Heart left ventricle (tissue), 16 donors: ENCODE measurements around the gene BBS5. TPM values are rescaled to one million over a fixed set of nuclear protein-coding genes. Genes with fewer than 3 reads are reported as not detected.

Source experiments
- ATAC-seq, 4 donors: fragments of 200-7000 bp; cut with Tn5 transposase; one replicate each; pipeline ENCODE4 v1.9.1; 2020 to 2022; ENCODE audit warnings: moderate library complexity in 4 of 4, mild to moderate bottlenecking in 3 of 4, moderate number of reproducible peaks in 1 of 4
- DNase-seq, 5 donors: peaks; one replicate each; pipeline ENCODE4 v3.0.0-alpha.2; 2020
- H3K27ac ChIP-seq, 12 donors: fragments of 200-600 bp; sonication (generic) in 4 of 12; one replicate each; pipeline versions ENCODE4 v1.5.0 to v1.8.0; 2016 to 2022; ENCODE audit warnings: mild to moderate bottlenecking in 2 of 12
- H3K27me3 ChIP-seq, 9 donors: fragments of 200-600 bp; sonication (generic) in 2 of 9; one replicate each; pipeline versions ENCODE4 v1.5.1 to v1.8.0; 2016 to 2022; ENCODE audit warnings: mild to moderate bottlenecking in 3 of 9
- H3K36me3 ChIP-seq, 9 donors: fragments of 200-600 bp; sonication (generic) in 2 of 9; one replicate each; pipeline versions ENCODE4 v1.5.0 to v1.8.0; 2018 to 2022; ENCODE audit warnings: mild to moderate bottlenecking in 2 of 9
- H3K4me1 ChIP-seq, 12 donors: fragments of 200-600 bp; sonication (generic) in 4 of 12; one replicate each; pipeline versions ENCODE4 v1.5.0 to v1.8.0; 2016 to 2022; ENCODE audit warnings: mild to moderate bottlenecking in 3 of 12
- H3K4me3 ChIP-seq, 12 donors: fragments of 200-600 bp; sonication (generic) in 4 of 12; one replicate each; pipeline versions ENCODE4 v1.5.0 to v1.8.0; 2017 to 2022; ENCODE audit warnings: mild to moderate bottlenecking in 9 of 12, moderate library complexity in 4 of 12
- H3K9me3 ChIP-seq, 12 donors: fragments of 200-600 bp; sonication (generic) in 4 of 12; one replicate each; pipeline versions ENCODE4 v1.5.0 to v1.8.0; 2016 to 2022; ENCODE audit warnings: mild to moderate bottlenecking in 1 of 12
- POLR2A ChIP-seq, 2 donors: fragments of 450-650 bp; IDR thresholded peaks; one replicate each; pipeline ENCODE4 v1.6.1; 2017; ENCODE audit warnings: antibody characterized with exemption in 2 of 2, mild to moderate bottlenecking in 2 of 2, moderate library complexity in 2 of 2
- WGBS, 4 donors: extraction: QIAGEN DNeasy Blood & Tissue Kit in 2 of 4; methylation state at CpG; one replicate each; pipeline versions ENCODE4 v1.1.5 to v1.1.7; 2013 to 2018; 5-methylcytosine and 5-hydroxymethylcytosine counted together
- intact Hi-C, 10 donors: fragments of 100-400 bp; cut with DNase I; formaldehyde crosslinking; loops; one replicate each; pipeline versions ENCODE4 v1.11.1 to v1.14.2; 2022
- polyA plus RNA-seq, 2 donors: library from polyadenylated mRNA; stranded (reverse); fragments of 200-250 nt; gene quantifications; one replicate each; pipeline ENCODE4 v1.2.3, GENCODE V29; 2013
- total RNA-seq, 9 donors: library from RNA; depleted of rRNA in 2 of 9; stranded (reverse); fragments of >200 nt in 2 of 9; fragmentation: NEBNext Ultra II Directional in 3 of 9; extraction: Animal tissue kit (Norgen Biotek cat#: 25700) in 3 of 9; gene quantifications; one replicate each; pipeline versions ENCODE4 v1.1.0 to v1.2.4, GENCODE V29; 2016 to 2023
- TF ChIP-seq, protein P1 (sequence below), 12 donors: fragments of 200-600 bp; sonication (generic) in 4 of 12; IDR thresholded peaks; one replicate each; pipeline versions ENCODE4 v1.5.0 to v1.8.0; 2018 to 2022; ENCODE audit warnings: antibody characterized with exemption in 12 of 12, mild to moderate bottlenecking in 5 of 12
- donor health status: ischemic (EF 13 %, LVEDD 7.1; RV severe dilation, severe dysfunction).
- donor health status: healthy with polysubstance abuse.
- donor health status: DM: no; HTN: yes; CAD: no.
- donor health status: DM: no; HTN: no; CAD: no.
- donor health status: ischemic (EF 25% LVEDD 6.9; RV normal size, moderate dysfunction).
- donor health status: ischemic (EF 25% LVEDD 5.7; RV mildly dilated, moderate dysfunction).
- donor health status: healthy.
- donor health status: DM: yes; HTN: yes; CAD: no.
- donor health status: ischemic (EF 35%, LVEDD 5.7; RV mildly dilated, moderate dysfunction).
- donor health status: nonischemic (EF 11% LVEDD 7.7; RV severe dilation, severe dysfunction).
- donor health status: DM: yes; HTN: yes; CAD: no.
- donor health status: PGD.
- donor health status: ischemic (EF 29% LVEDD 5.4; RV normal size, mild dysfunction).
- donor health status: nonischemic (EF 23%, LVEDD 6.1; RV moderate dilation, normal function).

Gene BBS5
- total and polyA plus RNA-seq, 11 donors, result 4.4 to 9.5 (median 7.9) TPM

DNA sequence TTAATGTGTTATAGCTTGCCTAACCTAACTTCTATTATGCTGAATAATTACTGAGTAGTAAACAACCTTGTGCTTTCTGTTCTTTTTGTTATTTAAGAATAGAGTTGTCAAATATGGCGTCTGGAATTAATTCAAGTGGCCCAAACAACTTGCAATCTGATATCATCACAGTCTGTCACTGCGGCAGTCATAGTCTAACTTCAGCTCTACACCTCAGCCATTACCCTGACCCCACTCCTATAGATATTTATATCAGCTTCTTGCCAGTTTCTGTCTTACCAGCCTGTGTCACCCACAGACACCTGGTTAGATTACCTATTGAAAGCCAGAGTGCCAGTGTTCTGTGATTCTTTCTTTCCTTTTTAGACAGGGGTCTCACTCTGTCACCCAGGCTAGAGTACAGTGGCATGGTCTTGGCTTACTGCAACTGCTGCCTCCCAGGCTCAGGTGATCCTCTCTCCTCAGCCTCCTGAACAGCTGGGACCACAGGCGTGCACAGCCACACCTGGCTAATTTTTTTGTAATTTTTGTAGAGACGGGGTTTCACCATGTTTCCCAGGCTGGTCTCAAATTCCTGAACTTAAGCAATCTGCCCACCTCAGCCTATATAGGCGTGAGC, 16.1 kb downstream of the BBS5 start:
- H3K9me3 ChIP-seq, result no peaks in the 10 kb centered on the region
- H3K27me3 ChIP-seq, result no peaks in the 10 kb centered on the region
- H3K4me1 ChIP-seq, result no peaks in the 10 kb centered on the region
- WGBS, 4 donors, result 94 to 98% (median 95%) methylated on average over 5 of the region's 5 CpGs
- H3K36me3 ChIP-seq, result peaks cover 0 to 78% (median 15%) of the 10 kb centered on the region in 9 donors
- ATAC-seq (no peak), DNase-seq (no peak)
- H3K27ac ChIP-seq, result no peak overlapping the region
- no peak for TF ChIP-seq POLR2A (IDR thresholded peaks at IDR 0.05)
- TF ChIP-seq, protein P1, sequence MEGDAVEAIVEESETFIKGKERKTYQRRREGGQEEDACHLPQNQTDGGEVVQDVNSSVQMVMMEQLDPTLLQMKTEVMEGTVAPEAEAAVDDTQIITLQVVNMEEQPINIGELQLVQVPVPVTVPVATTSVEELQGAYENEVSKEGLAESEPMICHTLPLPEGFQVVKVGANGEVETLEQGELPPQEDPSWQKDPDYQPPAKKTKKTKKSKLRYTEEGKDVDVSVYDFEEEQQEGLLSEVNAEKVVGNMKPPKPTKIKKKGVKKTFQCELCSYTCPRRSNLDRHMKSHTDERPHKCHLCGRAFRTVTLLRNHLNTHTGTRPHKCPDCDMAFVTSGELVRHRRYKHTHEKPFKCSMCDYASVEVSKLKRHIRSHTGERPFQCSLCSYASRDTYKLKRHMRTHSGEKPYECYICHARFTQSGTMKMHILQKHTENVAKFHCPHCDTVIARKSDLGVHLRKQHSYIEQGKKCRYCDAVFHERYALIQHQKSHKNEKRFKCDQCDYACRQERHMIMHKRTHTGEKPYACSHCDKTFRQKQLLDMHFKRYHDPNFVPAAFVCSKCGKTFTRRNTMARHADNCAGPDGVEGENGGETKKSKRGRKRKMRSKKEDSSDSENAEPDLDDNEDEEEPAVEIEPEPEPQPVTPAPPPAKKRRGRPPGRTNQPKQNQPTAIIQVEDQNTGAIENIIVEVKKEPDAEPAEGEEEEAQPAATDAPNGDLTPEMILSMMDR (IDR thresholded peaks at IDR 0.05), result no peak
- no peak overlapping the region for H3K4me3 ChIP-seq
- intact Hi-C loops, result no loop called here

DNA sequence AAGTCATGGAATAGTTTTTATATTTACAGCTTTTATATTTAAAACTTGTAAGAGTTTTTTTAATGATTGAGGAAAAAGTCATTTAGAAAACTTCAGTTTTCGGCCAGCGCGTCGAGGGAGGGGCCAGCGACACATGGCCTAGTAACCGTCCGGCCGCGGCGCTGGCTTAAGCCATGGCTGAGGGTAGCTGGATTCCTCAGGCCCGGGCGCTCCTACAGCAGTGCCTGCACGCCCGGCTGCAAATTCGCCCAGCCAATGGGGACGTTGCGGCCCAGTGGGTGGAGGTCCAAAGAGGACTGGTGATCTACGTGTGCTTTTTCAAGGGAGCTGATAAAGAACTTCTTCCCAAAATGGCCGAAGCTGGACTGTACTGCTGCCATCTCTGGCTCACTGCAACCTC, 25.4 kb downstream of the BBS5 start:
- Histone ChIP-seq H3K27ac (no peak overlapping the region), H3K9me3 (no peaks in the 10 kb centered on the region), H3K4me1 (peaks cover 0 to 11% (median 0%) of the 10 kb centered on the region in 12 donors), H3K27me3 (no peaks in the 10 kb centered on the region), H3K36me3 (peaks cover 0 to 52% (median 27%) of the 10 kb centered on the region in 9 donors), H3K4me3 (no peak overlapping the region)
- no peak for DNase-seq
- TF ChIP-seq, protein P1 (IDR thresholded peaks at IDR 0.05), result no peak
- TF ChIP-seq POLR2A (IDR thresholded peaks at IDR 0.05), result no peak
- 95 to 98% (median 96%) methylated on average over 14 to 19 of the region's 19 CpGs for WGBS, 4 donors
- intact Hi-C loops, result no loop called here
- no peak for ATAC-seq

DNA sequence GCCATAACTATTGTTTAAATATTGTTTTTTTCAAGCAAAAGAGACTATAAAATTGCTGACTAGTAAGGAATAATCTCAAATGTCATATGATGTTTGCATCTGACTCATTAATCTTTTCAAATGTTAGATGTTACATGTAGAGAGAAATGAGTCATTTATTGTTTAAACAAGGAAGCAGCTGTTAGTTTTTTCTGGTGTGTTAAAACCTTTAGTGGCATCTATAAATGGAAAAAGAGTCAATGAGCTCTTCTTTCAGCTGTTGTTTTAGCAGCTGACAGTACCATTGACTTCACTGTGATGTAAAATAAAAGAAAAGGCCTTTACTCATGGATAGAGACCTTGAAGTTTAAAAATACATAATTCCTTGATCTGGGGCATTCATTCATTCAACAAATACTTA, 28.4 kb downstream of the BBS5 start:
- intact Hi-C loops, result no loop called here
- TF ChIP-seq POLR2A (IDR thresholded peaks at IDR 0.05), result no peak
- TF ChIP-seq, protein P1 (IDR thresholded peaks at IDR 0.05), result no peak
- Histone ChIP-seq H3K4me1 (peaks cover 0 to 12% (median 0%) of the 10 kb centered on the region in 12 donors), H3K36me3 (peaks cover 0 to 25% (median 13%) of the 10 kb centered on the region in 9 donors), H3K27me3 (no peaks in the 10 kb centered on the region), H3K4me3 (no peak overlapping the region), H3K9me3 (no peaks in the 10 kb centered on the region), H3K27ac (peak overlapping the region in 1 of 12 donors; percentile 38)
- no peak for ATAC-seq
- DNase-seq, result no peak

DNA sequence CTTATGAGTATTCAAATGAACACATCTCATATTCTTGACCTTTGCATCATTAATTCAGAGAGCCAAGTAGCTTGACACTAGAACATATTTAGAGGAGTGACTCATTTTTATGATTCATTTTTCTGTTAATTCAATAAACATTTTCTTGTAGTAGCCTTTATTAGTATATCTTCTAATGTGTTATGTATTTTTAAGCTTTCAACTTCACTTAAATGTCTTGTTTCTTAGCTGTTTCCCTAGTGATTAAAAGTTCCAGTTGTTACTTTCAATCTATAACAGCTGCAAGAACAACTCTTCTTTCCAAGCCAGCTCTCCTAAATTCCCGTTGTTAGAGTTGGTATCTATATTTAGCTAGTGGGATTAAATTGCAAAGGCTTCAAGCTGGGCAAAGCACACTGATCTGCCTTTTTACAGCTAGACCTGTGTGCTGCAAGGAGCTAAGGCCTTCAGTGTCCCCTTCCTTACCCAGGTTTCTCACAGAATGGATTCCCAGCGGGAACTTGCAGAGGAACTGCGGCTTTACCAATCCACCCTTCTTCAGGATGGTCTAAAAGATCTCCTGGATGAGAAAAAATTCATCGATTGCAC, 30.1 kb downstream of the BBS5 start, which contains the start of gene KLHL41:
Gene KLHL41 (plus strand): TSS at position 405 of the 588 bp plus-strand sequence. CDS start 77 bp downstream, at position 482.
- no peak for DNase-seq
- H3K4me1 ChIP-seq, result peaks cover 0 to 22% (median 7%) of the 10 kb centered on the region in 12 donors
- no peaks in the 10 kb centered on the region for H3K9me3 ChIP-seq
- peaks cover 0 to 8% (median 3%) of the 10 kb centered on the region in 9 donors for H3K36me3 ChIP-seq
- peak; percentile 68 to 77 (median 74) for ATAC-seq
- no peaks in the 10 kb centered on the region for H3K27me3 ChIP-seq
- TF ChIP-seq, protein P1 (IDR thresholded peaks at IDR 0.05), result no peak
- TF ChIP-seq POLR2A (IDR thresholded peaks at IDR 0.05), result peak in 1 of 2 donors; percentile 24
- H3K27ac ChIP-seq, result peak within 1 kb of the TSS; percentile 26 to 83 (median 64)
- 45 to 51% (median 47%) methylated on average over 4 of the region's 4 CpGs for WGBS, 4 donors
- intact Hi-C loops, result no loop called here
- H3K4me3 ChIP-seq, result peak within 1 kb of the TSS; percentile 11 to 54 (median 46)
